DOHH2 (cell line): ENCODE data around the gene FOXB1.

Experiments used
- H3F3A ChIP-seq: fragments of 200-600 bp; sonication (generic), shearing (Covaris generic); 2 replicates; pipeline ENCODE4 v1.6.0; 2016; ENCODE audit warnings: antibody characterized with exemption, mild to moderate bottlenecking; ENCODE audit not compliant: control insufficient read depth, insufficient read depth
- H3K27ac ChIP-seq: fragments of 200-600 bp; sonication (generic); 2 replicates; pipeline ENCODE4 v1.5.1; 2014; ENCODE audit warnings: low read depth, mild to moderate bottlenecking, low read length, moderate library complexity
- H3K27me3 ChIP-seq: fragments of 200-600 bp; sonication (generic); 2 replicates; pipeline ENCODE4 v1.6.1; 2014; ENCODE audit warnings: mild to moderate bottlenecking, low read length, mixed read lengths; ENCODE audit not compliant: control insufficient read depth
- H3K36me3 ChIP-seq: fragments of 200-600 bp; sonication (generic); 2 replicates; pipeline ENCODE4 v1.6.1; 2014; ENCODE audit warnings: mild to moderate bottlenecking, low read length, moderate library complexity, mixed read lengths; ENCODE audit not compliant: control insufficient read depth
- H3K4me1 ChIP-seq: fragments of 200-600 bp; sonication (generic); 2 replicates; pipeline ENCODE4 v1.6.1; 2014; ENCODE audit warnings: mild to moderate bottlenecking, low read length, mixed read lengths; ENCODE audit not compliant: control insufficient read depth
- H3K4me2 ChIP-seq: fragments of 200-600 bp; sonication (generic); 2 replicates; pipeline ENCODE4 v1.6.0; 2014; ENCODE audit warnings: mild to moderate bottlenecking, low read length, moderate library complexity
- H3K4me3 ChIP-seq: fragments of 200-600 bp; sonication (generic); 2 replicates; pipeline ENCODE4 v1.5.1; 2014; ENCODE audit warnings: mild to moderate bottlenecking, low read length, mixed read lengths
- H3K79me2 ChIP-seq: fragments of 200-600 bp; sonication (generic); 2 replicates; pipeline ENCODE4 v1.6.1; 2014; ENCODE audit warnings: mild to moderate bottlenecking, low read length, mixed read lengths; ENCODE audit not compliant: control insufficient read depth
- H3K9me2 ChIP-seq: fragments of 200-600 bp; sonication (generic); replicated peaks from 2 replicates; pipeline ENCODE4 v1.6.1; 2014; ENCODE audit warnings: mild to moderate bottlenecking, low read length, mixed read lengths; ENCODE audit not compliant: control insufficient read depth
- H3K9me3 ChIP-seq: fragments of 200-600 bp; sonication (generic); 2 replicates; pipeline ENCODE4 v1.6.1; 2014; ENCODE audit warnings: antibody characterized with exemption, low read length, mixed read lengths; ENCODE audit not compliant: control insufficient read depth, insufficient read depth
- H4K20me1 ChIP-seq: fragments of 200-600 bp; sonication (generic); 2 replicates; pipeline ENCODE4 v1.6.0; 2014; ENCODE audit warnings: low read depth, mild to moderate bottlenecking, antibody characterized with exemption, low read length, moderate library complexity; ENCODE audit not compliant: control insufficient read depth, insufficient read depth
- CTCF ChIP-seq: fragments of 200-600 bp; sonication (generic); IDR thresholded peaks from one replicate; pipeline ENCODE4 v1.5.1; 2014; ENCODE audit warnings: antibody characterized with exemption, mild to moderate bottlenecking, low read depth, low read length; ENCODE audit not compliant: poor library complexity, severe bottlenecking
- EZH2phosphoT487 ChIP-seq: fragments of 200-600 bp; sonication (generic); IDR thresholded peaks from 2 replicates; pipeline ENCODE4 v1.6.1; 2017; ENCODE audit warnings: borderline replicate concordance, mild to moderate bottlenecking, antibody characterized with exemption, low read length, moderate library complexity, mixed read lengths

Gene FOXB1

GRCh38 chr15:60010858-60011257 is 6.7 kb downstream of the FOXB1 start:
- Histone ChIP-seq H3K4me1 (no peaks in the 10 kb centered on the region), H3K9me3 (no peaks in the 10 kb centered on the region), H3K4me3 (no peak overlapping the region), H3K36me3 (no peaks in the 10 kb centered on the region), H3K79me2 (no peaks in the 10 kb centered on the region), H3K4me2 (no peak overlapping the region), H3F3A (no peaks in the 10 kb centered on the region), H4K20me1 (no peaks in the 10 kb centered on the region), H3K27ac (no peak overlapping the region), H3K27me3 (peaks cover 53% of the 10 kb centered on the region), H3K9me2 (no peaks in the 10 kb centered on the region)
- TF ChIP-seq CTCF, result no peak
- TF ChIP-seq EZH2phosphoT487, result no peak

- Histone ChIP-seq H3K9me2 (no peaks in the 10 kb centered on the region), H3K36me3 (no peaks in the 10 kb centered on the region), H3K4me2 (no peak overlapping the region), H3K79me2 (no peaks in the 10 kb centered on the region), H3K27ac (no peak overlapping the region), H3K4me3 (no peak overlapping the region), H3K9me3 (no peaks in the 10 kb centered on the region), H4K20me1 (no peaks in the 10 kb centered on the region), H3F3A (no peaks in the 10 kb centered on the region), H3K27me3 (peaks cover 40% of the 10 kb centered on the region), H3K4me1 (no peaks in the 10 kb centered on the region)
- no peak for TF ChIP-seq CTCF
- no peak for TF ChIP-seq EZH2phosphoT487
These were observed 8.6 kb downstream of the FOXB1 start for GRCh38 chr15:60012695-60013094.

- no peak overlapping the region for H3K4me2 ChIP-seq
- H4K20me1 ChIP-seq, result no peaks in the 10 kb centered on the region
- TF ChIP-seq CTCF (no peak), EZH2phosphoT487 (no peak)
- no peaks in the 10 kb centered on the region for H3K9me3 ChIP-seq
- H3K9me2 ChIP-seq, result no peaks in the 10 kb centered on the region
- H3K4me3 ChIP-seq, result no peak overlapping the region
- no peaks in the 10 kb centered on the region for H3K36me3 ChIP-seq
- no peaks in the 10 kb centered on the region for H3F3A ChIP-seq
- H3K27ac ChIP-seq, result no peak overlapping the region
- no peaks in the 10 kb centered on the region for H3K79me2 ChIP-seq
- peaks cover 9% of the 10 kb centered on the region; the same call in 1 of the 2 replicates for H3K27me3 ChIP-seq
- no peaks in the 10 kb centered on the region for H3K4me1 ChIP-seq
These were observed 13.7 kb downstream of the FOXB1 start for GRCh38 chr15:60017538-60018520.
